GM12874 (cell line): ENCODE data around the gene MACROD2.

Source experiments
- CTCF ChIP-seq: IDR thresholded peaks from 2 replicates; pipeline ENCODE4 v1.5.1; 2011; ENCODE audit warnings: low read depth, mild to moderate bottlenecking, control low read depth, low read length, moderate library complexity; ENCODE audit not compliant: insufficient read depth

The MACROD2 gene

GRCh38 chr20:14210146-14210545 lies 214.8 kb downstream of the MACROD2 start:
- TF ChIP-seq CTCF = no peak

GRCh38 chr20:14214046-14214445 lies 218.7 kb downstream of the MACROD2 start:
- TF ChIP-seq CTCF = no peak

- no peak for TF ChIP-seq CTCF
Measured at GRCh38 chr20:14219801-14220461, 224.6 kb downstream of the MACROD2 start.

- no peak for TF ChIP-seq CTCF
Measured at GRCh38 chr20:14220986-14221385, 225.7 kb downstream of the MACROD2 start.

GRCh38 chr20:14223806-14224205 lies 228.5 kb downstream of the MACROD2 start:
- no peak for TF ChIP-seq CTCF

GRCh38 chr20:14232650-14233049 lies 237.3 kb downstream of the MACROD2 start:
- TF ChIP-seq CTCF = no peak

- no peak for TF ChIP-seq CTCF
Measured at GRCh38 chr20:14234666-14235295, 239.5 kb downstream of the MACROD2 start.
